HepG2 (cell line): ENCODE measurements around the gene ARG1. TPM values are rescaled to one million over a fixed set of nuclear protein-coding genes. Genes with fewer than 3 reads are reported as not detected.

Experiments
- ATRX ChIP-seq: sonication (generic); formaldehyde crosslinking; IDR thresholded peaks from 2 replicates; pipeline ENCODE4 v1.4.0; 2020; ENCODE audit warnings: missing genetic modification reagents, borderline replicate concordance
- CBX5 ChIP-seq: sonication (generic); formaldehyde crosslinking; IDR thresholded peaks from 2 replicates; pipeline ENCODE4 v1.4.0; 2020; ENCODE audit warnings: missing genetic modification reagents, borderline replicate concordance
- CREB1 ChIP-seq, 2 experiments: fragments of 450-650 bp in 1 of 2; IDR thresholded peaks; 2 replicates each; pipeline ENCODE4 v1.6.1; 2016 to 2017; ENCODE audit warnings: control low read depth in 1 of 2, mild to moderate bottlenecking in 1 of 2, missing compliant biosample characterization in 1 of 2, missing genetic modification characterization in 1 of 2
- CREM ChIP-seq, 2 experiments: sonication (generic) in 1 of 2; formaldehyde crosslinking in 1 of 2; IDR thresholded peaks; 2 replicates each; pipeline versions ENCODE4 v1.4.0 to v1.6.1; 2016 to 2020; ENCODE audit warnings: antibody characterized with exemption in 1 of 2, mild to moderate bottlenecking in 1 of 2, missing genetic modification reagents in 1 of 2
- EP300 ChIP-seq, 3 experiments: sonication (generic) in 1 of 3; formaldehyde crosslinking in 1 of 3; IDR thresholded peaks; 2 replicates each; pipeline versions ENCODE4 v1.5.1 to v1.6.1; 2011 to 2020; ENCODE audit warnings: low read depth in 2 of 3, low read length in 2 of 3, borderline replicate concordance in 1 of 3, improper control_type of control experiment in 1 of 3, mild to moderate bottlenecking in 1 of 3, missing genetic modification reagents in 1 of 3, moderate library complexity in 1 of 3
- HDAC1 ChIP-seq: sonication (generic); formaldehyde crosslinking; IDR thresholded peaks from 2 replicates; pipeline ENCODE4 v1.5.1; 2020; ENCODE audit warnings: mild to moderate bottlenecking, missing genetic modification reagents
- HNF4A ChIP-seq: sonication (generic); formaldehyde crosslinking; IDR thresholded peaks from 2 replicates; pipeline ENCODE4 v1.4.0; 2020; ENCODE audit warnings: missing genetic modification reagents
- NFE2L2 ChIP-seq: fragments of 150-350 bp; IDR thresholded peaks from 2 replicates; pipeline ENCODE4 v1.6.1; 2014; ENCODE audit warnings: low read length
- ONECUT2 ChIP-seq: sonication (generic); formaldehyde crosslinking; IDR thresholded peaks from 2 replicates; pipeline ENCODE4 v1.4.0; 2020; ENCODE audit warnings: missing genetic modification reagents
- SOX5 ChIP-seq: IDR thresholded peaks from 2 replicates; pipeline ENCODE4 v1.6.1; 2016; ENCODE audit warnings: borderline replicate concordance
- TCF7 ChIP-seq: sonication (generic); IDR thresholded peaks from 2 replicates; pipeline ENCODE4 v1.6.1; 2016; ENCODE audit warnings: antibody characterized with exemption, low read depth
- ZNF296 ChIP-seq: sonication (generic); formaldehyde crosslinking; conservative IDR thresholded peaks from 2 replicates; pipeline ENCODE4 v1.5.0; 2020; ENCODE audit warnings: mild to moderate bottlenecking, missing genetic modification reagents
- polyA plus RNA-seq, 8 experiments: library from polyadenylated mRNA; depleted of rRNA in 3 of 8; stranded (reverse) in 7 of 8; unstranded in 1 of 8; fragments of >200 nt; fragmentation: Illumina TruSeq in 4 of 8; extraction: Trizol in 4 of 8; gene quantifications; 2 replicates each; pipeline versions ENCODE4 v1.2.1 to v1.2.3, GENCODE V29; 2011 to 2016; ENCODE audit warnings: low read depth in 4 of 8, missing spikeins in 1 of 8, mixed read lengths in 1 of 8; ENCODE audit not compliant: insufficient read depth in 1 of 8
- total RNA-seq, 5 experiments: library from RNA; depleted of rRNA; stranded (reverse); fragments of >200 nt; fragmentation: Illumina TruSeq; extraction: Trizol; gene quantifications; 2 replicates each; pipeline ENCODE4 v1.2.3, GENCODE V29; 2016; ENCODE audit warnings: low read depth in 1 of 5
- TF ChIP-seq, protein P1 (sequence below): IDR thresholded peaks from 2 replicates; pipeline ENCODE4 v1.4.0; 2020; ENCODE audit warnings: mild to moderate bottlenecking, missing genetic modification reagents
- TF ChIP-seq, protein P2 (sequence below): sonication (generic); formaldehyde crosslinking; IDR thresholded peaks from 2 replicates; pipeline ENCODE4 v1.5.0; 2020; ENCODE audit warnings: mild to moderate bottlenecking, missing genetic modification reagents, borderline replicate concordance
- TF ChIP-seq, protein P3 (sequence below): sonication (generic); IDR thresholded peaks from 2 replicates; pipeline ENCODE4 v1.6.1; 2016; ENCODE audit warnings: low read depth, borderline replicate concordance
- TF ChIP-seq, protein P4 (sequence below): sonication (generic); formaldehyde crosslinking; IDR thresholded peaks from 2 replicates; pipeline ENCODE4 v1.4.0; 2020; ENCODE audit warnings: missing genetic modification reagents, mild to moderate bottlenecking, borderline replicate concordance
- TF ChIP-seq, protein P5 (sequence below): sonication (generic); formaldehyde crosslinking; IDR thresholded peaks from 2 replicates; pipeline ENCODE4 v1.4.0; 2020; ENCODE audit warnings: missing genetic modification reagents

ARG1 gene
- total and polyA plus RNA-seq, 2 of the 13 experiments (the other 11 are each of a cell fraction or from before 2014, with no cell fraction given): 2.2 to 11.2 TPM

DNA sequence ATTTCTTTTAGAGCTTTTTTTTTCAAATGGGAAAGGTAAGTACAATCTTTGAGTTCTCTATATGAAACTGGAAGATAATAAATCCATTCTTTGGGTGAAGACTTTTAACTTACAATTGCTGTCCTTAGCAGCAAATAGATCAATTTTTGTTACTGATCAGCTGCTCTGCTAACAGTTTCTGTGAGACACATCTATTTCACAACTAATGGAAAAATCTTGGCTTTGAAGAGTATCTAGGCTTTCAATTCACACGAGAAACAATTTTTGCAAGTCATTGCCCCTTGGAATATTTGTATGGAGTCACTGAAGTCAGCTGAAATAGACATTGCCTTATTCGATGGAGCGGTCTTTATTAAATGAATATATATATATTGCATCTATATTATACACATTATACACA, 20.5 kb upstream of the ARG1 start (continued):
- TF ChIP-seq, protein P1, sequence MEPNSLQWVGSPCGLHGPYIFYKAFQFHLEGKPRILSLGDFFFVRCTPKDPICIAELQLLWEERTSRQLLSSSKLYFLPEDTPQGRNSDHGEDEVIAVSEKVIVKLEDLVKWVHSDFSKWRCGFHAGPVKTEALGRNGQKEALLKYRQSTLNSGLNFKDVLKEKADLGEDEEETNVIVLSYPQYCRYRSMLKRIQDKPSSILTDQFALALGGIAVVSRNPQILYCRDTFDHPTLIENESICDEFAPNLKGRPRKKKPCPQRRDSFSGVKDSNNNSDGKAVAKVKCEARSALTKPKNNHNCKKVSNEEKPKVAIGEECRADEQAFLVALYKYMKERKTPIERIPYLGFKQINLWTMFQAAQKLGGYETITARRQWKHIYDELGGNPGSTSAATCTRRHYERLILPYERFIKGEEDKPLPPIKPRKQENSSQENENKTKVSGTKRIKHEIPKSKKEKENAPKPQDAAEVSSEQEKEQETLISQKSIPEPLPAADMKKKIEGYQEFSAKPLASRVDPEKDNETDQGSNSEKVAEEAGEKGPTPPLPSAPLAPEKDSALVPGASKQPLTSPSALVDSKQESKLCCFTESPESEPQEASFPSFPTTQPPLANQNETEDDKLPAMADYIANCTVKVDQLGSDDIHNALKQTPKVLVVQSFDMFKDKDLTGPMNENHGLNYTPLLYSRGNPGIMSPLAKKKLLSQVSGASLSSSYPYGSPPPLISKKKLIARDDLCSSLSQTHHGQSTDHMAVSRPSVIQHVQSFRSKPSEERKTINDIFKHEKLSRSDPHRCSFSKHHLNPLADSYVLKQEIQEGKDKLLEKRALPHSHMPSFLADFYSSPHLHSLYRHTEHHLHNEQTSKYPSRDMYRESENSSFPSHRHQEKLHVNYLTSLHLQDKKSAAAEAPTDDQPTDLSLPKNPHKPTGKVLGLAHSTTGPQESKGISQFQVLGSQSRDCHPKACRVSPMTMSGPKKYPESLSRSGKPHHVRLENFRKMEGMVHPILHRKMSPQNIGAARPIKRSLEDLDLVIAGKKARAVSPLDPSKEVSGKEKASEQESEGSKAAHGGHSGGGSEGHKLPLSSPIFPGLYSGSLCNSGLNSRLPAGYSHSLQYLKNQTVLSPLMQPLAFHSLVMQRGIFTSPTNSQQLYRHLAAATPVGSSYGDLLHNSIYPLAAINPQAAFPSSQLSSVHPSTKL (CRISPR knock-in tag): peak; percentile 60
- TF ChIP-seq ATRX (CRISPR knock-in tag) (no peak), ONECUT2 (peak; percentile 77; the same call in 1 of the 2 replicates), HDAC1 (CRISPR knock-in tag) (peak; percentile 41; the same call in 1 of the 2 replicates), NFE2L2 (peak; percentile 98), TCF7 (peak; percentile 53; the same call in 1 of the 2 replicates), SOX5 (CRISPR knock-in tag) (0 out of 2 replicates have a peak, but pooled peaks have one; percentile 26), CREM (IDR thresholded peaks at IDR 0.05) (peak; percentile 40; the same call in 1 of the 2 replicates), CREM (CRISPR knock-in tag; IDR thresholded peaks at IDR 0.05) (no peak), CBX5 (CRISPR knock-in tag) (no peak), CREB1 (IDR thresholded peaks at IDR 0.05) (no peak), CREB1 (CRISPR knock-in tag; IDR thresholded peaks at IDR 0.05) (0 out of 2 replicates have a peak, but pooled peaks have one; percentile 50), ZNF296 (CRISPR knock-in tag) (no peak), EP300 (IDR thresholded peaks at IDR 0.05; ENCODE audit: low read depth in 2 of 2, low read length in 2 of 2) (peak in 1 of 2 experiments; percentile 91; a peak in 2 of 4 replicates), EP300 (CRISPR knock-in tag; IDR thresholded peaks at IDR 0.05; ENCODE audit: borderline replicate concordance) (no peak), HNF4A (peak; percentile 53)
- TF ChIP-seq, protein P2, sequence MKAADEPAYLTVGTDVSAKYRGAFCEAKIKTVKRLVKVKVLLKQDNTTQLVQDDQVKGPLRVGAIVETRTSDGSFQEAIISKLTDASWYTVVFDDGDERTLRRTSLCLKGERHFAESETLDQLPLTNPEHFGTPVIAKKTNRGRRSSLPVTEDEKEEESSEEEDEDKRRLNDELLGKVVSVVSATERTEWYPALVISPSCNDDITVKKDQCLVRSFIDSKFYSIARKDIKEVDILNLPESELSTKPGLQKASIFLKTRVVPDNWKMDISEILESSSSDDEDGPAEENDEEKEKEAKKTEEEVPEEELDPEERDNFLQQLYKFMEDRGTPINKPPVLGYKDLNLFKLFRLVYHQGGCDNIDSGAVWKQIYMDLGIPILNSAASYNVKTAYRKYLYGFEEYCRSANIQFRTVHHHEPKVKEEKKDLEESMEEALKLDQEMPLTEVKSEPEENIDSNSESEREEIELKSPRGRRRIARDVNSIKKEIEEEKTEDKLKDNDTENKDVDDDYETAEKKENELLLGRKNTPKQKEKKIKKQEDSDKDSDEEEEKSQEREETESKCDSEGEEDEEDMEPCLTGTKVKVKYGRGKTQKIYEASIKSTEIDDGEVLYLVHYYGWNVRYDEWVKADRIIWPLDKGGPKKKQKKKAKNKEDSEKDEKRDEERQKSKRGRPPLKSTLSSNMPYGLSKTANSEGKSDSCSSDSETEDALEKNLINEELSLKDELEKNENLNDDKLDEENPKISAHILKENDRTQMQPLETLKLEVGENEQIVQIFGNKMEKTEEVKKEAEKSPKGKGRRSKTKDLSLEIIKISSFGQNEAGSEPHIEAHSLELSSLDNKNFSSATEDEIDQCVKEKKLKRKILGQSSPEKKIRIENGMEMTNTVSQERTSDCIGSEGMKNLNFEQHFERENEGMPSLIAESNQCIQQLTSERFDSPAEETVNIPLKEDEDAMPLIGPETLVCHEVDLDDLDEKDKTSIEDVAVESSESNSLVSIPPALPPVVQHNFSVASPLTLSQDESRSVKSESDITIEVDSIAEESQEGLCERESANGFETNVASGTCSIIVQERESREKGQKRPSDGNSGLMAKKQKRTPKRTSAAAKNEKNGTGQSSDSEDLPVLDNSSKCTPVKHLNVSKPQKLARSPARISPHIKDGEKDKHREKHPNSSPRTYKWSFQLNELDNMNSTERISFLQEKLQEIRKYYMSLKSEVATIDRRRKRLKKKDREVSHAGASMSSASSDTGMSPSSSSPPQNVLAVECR: no peak
- TF ChIP-seq, protein P3, sequence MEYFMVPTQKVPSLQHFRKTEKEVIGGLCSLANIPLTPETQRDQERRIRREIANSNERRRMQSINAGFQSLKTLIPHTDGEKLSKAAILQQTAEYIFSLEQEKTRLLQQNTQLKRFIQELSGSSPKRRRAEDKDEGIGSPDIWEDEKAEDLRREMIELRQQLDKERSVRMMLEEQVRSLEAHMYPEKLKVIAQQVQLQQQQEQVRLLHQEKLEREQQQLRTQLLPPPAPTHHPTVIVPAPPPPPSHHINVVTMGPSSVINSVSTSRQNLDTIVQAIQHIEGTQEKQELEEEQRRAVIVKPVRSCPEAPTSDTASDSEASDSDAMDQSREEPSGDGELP: peak; percentile 75
- TF ChIP-seq, protein P4, sequence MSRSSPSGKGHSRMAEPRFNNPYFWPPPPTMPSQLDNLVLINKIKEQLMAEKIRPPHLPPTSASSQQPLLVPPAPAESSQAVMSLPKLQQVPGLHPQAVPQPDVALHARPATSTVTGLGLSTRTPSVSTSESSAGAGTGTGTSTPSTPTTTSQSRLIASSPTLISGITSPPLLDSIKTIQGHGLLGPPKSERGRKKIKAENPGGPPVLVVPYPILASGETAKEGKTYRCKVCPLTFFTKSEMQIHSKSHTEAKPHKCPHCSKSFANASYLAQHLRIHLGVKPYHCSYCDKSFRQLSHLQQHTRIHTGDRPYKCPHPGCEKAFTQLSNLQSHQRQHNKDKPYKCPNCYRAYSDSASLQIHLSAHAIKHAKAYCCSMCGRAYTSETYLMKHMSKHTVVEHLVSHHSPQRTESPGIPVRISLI (CRISPR knock-in tag): peak; percentile 42; the same call in 1 of the 2 replicates
- TF ChIP-seq, protein P5, sequence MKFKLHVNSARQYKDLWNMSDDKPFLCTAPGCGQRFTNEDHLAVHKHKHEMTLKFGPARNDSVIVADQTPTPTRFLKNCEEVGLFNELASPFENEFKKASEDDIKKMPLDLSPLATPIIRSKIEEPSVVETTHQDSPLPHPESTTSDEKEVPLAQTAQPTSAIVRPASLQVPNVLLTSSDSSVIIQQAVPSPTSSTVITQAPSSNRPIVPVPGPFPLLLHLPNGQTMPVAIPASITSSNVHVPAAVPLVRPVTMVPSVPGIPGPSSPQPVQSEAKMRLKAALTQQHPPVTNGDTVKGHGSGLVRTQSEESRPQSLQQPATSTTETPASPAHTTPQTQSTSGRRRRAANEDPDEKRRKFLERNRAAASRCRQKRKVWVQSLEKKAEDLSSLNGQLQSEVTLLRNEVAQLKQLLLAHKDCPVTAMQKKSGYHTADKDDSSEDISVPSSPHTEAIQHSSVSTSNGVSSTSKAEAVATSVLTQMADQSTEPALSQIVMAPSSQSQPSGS (CRISPR knock-in tag): 0 out of 2 replicates have a peak, but pooled peaks have one; percentile 22
